ENCODE data around the gene ZC3H4. TPM values are rescaled to one million over a fixed set of nuclear protein-coding genes. Genes with fewer than 3 reads are reported as not detected.
A peak's percentile ranks its signal among the peaks of the same experiment; 100 is the strongest.

ZC3H4 gene
- polyA plus RNA-seq, 2 donors = 8.4 to 13.5 TPM

DNA sequence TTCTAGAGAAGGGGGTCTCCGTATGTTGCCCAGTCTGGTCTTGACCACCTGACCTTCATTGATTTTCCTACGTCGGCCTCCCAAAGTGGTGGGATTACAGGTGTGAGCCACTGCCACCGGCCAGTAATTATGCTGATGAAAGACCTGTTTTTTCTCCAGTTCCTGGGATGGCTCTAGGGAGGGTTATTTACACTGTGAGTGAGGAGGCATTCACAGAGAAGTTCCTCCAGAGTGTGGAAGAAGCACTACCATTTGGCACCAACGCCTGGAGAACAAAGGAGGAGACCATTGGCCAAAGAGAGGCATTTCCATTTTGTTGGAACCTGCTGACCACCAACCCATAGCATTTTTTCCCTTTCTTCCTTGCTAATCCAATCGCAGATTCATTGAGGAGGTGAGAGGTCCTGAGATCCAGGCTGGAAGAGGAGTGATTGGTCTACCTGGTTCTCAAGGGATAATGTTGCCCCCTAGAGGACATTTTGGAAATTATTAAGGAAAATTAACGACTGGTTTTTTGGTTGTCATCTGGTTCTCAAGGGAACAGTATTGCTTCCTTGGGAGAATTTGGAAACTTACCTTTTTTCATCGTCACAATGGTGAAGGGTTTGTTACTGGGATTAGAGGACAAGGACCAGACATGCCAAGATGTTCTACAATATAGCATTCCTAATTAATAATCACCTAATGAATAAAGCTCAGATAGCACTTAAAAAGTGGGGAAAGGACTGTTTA, 11.5 kb upstream of the ZC3H4 start:
- H3K4me1 ChIP-seq (ENCODE audit: control insufficient read depth in 2 of 2, insufficient read depth in 2 of 2, low read length in 1 of 2) = no peaks in the 10 kb centered on the region
- H3K36me3 ChIP-seq (ENCODE audit: control insufficient read depth in 2 of 2, insufficient read depth in 2 of 2, low read length in 1 of 2) = no peaks in the 10 kb centered on the region
- H3K9me3 ChIP-seq (ENCODE audit: control insufficient read depth in 2 of 2, insufficient read depth in 1 of 2, low read depth in 1 of 2, low read length in 1 of 2) = no peaks in the 10 kb centered on the region
- H3K4me3 ChIP-seq (ENCODE audit: low read depth in 1 of 2, low read length in 2 of 2) = no peak overlapping the region
- H3K27me3 ChIP-seq (ENCODE audit: control insufficient read depth in 1 of 2, insufficient read depth in 2 of 2, low read length in 2 of 2) = no peaks in the 10 kb centered on the region
- no peak overlapping the region for H3K27ac ChIP-seq (ENCODE audit: low read depth in 2 of 2, low read length in 1 of 2)
- WGBS, 2 donors = 35% methylated on average over 8 of the region's 8 CpGs

DNA sequence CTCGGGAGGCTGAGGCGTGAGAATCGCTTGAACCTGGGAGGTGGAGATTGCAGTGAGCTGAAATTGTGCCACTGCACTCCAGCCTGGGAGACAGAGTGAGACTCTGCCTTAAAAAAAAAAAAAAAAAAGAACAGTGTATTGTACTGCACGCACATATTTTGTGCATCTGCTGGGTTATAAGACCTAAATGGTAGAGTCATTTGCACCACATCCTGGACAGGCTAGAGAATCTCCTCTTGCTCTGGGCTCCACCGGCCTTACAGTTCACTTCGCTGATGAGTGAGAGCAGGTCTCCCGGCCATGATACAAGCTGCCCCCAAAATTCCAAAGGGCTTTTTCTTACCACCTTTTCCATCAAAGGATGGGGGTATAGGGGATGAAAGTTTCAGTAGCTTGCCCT, 9.8 kb upstream of the ZC3H4 start:
- 88 to 89% methylated on average over 7 of the region's 7 CpGs for WGBS, 2 donors

DNA sequence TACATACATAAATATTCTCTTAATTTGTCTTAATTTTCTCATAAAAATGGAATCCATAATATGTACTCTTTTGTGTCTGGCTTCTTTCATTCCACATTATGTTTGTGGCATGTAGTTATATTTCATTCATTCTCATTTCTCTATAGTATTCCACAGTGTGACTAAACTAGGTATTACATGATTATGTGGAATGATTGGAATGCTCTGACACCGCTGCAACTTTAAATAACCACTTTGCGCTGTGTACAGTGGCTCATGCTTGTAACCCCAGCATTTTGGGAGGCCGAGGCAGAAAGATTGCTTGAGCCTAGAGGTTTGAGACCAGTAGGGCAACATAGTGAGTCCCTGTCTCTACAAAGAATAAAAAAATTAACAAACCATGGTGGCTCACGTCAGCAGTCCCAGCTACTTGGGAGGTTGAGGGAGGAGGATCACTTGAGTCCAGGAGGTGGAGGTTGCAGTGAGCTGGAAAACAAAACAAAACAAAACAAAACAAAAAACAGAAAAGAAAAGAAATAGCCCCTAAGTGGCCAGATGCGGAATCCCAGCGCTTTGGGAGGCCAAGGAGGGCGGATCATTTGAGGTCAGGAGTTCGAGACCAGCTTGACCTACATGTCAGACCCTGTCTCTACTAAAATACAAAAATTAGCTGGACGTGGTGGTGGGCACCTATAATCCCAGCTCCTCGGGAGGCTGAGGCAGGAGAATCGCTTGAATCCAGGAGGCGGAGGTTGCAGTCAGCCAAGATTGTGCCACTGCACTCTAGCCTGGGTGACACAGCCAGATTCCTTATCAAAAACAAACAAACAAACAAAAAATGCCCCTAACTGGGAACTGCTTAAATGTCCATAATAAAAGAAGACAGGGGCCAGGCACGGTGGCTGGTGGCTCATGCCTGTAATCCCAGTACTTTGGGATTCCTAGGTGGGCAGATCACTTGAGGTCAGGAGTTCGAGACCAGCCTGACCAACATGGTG, 9.1 kb upstream of the ZC3H4 start:
- Histone ChIP-seq H3K27me3 (ENCODE audit: control insufficient read depth in 1 of 2, insufficient read depth in 2 of 2, low read length in 2 of 2) (no peaks in the 10 kb centered on the region), H3K4me1 (ENCODE audit: control insufficient read depth in 2 of 2, insufficient read depth in 2 of 2, low read length in 1 of 2) (no peaks in the 10 kb centered on the region), H3K27ac (ENCODE audit: low read depth in 2 of 2, low read length in 1 of 2) (no peak overlapping the region), H3K9me3 (ENCODE audit: control insufficient read depth in 2 of 2, insufficient read depth in 1 of 2, low read depth in 1 of 2, low read length in 1 of 2) (no peaks in the 10 kb centered on the region), H3K4me3 (ENCODE audit: low read depth in 1 of 2, low read length in 2 of 2) (no peak overlapping the region), H3K36me3 (ENCODE audit: control insufficient read depth in 2 of 2, insufficient read depth in 2 of 2, low read length in 1 of 2) (no peaks in the 10 kb centered on the region)
- 81 to 85% methylated on average over 14 of the region's 14 CpGs for WGBS, 2 donors

More for the DNA sequence above, 9.8 kb upstream of the ZC3H4 start:
- Histone ChIP-seq H3K4me3 (ENCODE audit: low read depth in 1 of 2, low read length in 2 of 2) (no peak overlapping the region), H3K4me1 (ENCODE audit: control insufficient read depth in 2 of 2, insufficient read depth in 2 of 2, low read length in 1 of 2) (no peaks in the 10 kb centered on the region), H3K27me3 (ENCODE audit: control insufficient read depth in 1 of 2, insufficient read depth in 2 of 2, low read length in 2 of 2) (no peaks in the 10 kb centered on the region), H3K27ac (ENCODE audit: low read depth in 2 of 2, low read length in 1 of 2) (no peak overlapping the region), H3K36me3 (ENCODE audit: control insufficient read depth in 2 of 2, insufficient read depth in 2 of 2, low read length in 1 of 2) (no peaks in the 10 kb centered on the region), H3K9me3 (ENCODE audit: control insufficient read depth in 2 of 2, insufficient read depth in 1 of 2, low read depth in 1 of 2, low read length in 1 of 2) (no peaks in the 10 kb centered on the region)

DNA sequence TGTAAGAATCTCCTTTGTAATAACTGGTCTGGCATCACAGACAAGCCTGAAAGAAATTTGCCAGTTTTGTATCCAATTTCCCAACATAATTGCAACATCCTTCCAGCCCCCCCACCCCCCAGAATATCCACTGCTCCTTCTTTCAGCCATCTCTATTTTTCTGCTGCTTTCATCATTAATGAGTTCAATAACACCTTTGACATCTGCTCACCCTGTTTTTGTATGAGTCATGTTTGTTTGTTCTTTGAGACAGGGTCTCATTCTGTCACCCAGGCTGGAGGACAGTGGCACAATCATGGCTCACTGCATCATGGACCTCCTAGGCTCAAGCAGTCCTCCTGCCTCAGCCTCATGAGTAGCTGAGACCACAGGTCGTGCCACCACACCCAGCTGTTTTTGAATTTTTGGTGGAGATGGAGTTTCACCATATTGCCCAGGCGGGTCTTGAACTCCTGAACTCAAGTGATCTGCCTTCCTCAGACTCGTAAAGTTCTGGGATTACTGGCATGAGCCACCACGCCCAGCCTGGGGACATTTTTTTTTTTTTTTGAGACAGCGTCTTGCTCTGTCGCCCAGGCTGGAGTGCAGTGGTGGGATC, 7.0 kb upstream of the ZC3H4 start:
- H3K36me3 ChIP-seq (ENCODE audit: control insufficient read depth in 2 of 2, insufficient read depth in 2 of 2, low read length in 1 of 2) = no peaks in the 10 kb centered on the region
- 83 to 87% methylated on average over 6 of the region's 6 CpGs for WGBS, 2 donors
- H3K9me3 ChIP-seq (ENCODE audit: control insufficient read depth in 2 of 2, insufficient read depth in 1 of 2, low read depth in 1 of 2, low read length in 1 of 2) = no peaks in the 10 kb centered on the region
- no peak overlapping the region for H3K27ac ChIP-seq (ENCODE audit: low read depth in 2 of 2, low read length in 1 of 2)
- H3K4me1 ChIP-seq (ENCODE audit: control insufficient read depth in 2 of 2, insufficient read depth in 2 of 2, low read length in 1 of 2) = no peaks in the 10 kb centered on the region
- H3K4me3 ChIP-seq (ENCODE audit: low read depth in 1 of 2, low read length in 2 of 2) = no peak overlapping the region
- H3K27me3 ChIP-seq (ENCODE audit: control insufficient read depth in 1 of 2, insufficient read depth in 2 of 2, low read length in 2 of 2) = no peaks in the 10 kb centered on the region

DNA sequence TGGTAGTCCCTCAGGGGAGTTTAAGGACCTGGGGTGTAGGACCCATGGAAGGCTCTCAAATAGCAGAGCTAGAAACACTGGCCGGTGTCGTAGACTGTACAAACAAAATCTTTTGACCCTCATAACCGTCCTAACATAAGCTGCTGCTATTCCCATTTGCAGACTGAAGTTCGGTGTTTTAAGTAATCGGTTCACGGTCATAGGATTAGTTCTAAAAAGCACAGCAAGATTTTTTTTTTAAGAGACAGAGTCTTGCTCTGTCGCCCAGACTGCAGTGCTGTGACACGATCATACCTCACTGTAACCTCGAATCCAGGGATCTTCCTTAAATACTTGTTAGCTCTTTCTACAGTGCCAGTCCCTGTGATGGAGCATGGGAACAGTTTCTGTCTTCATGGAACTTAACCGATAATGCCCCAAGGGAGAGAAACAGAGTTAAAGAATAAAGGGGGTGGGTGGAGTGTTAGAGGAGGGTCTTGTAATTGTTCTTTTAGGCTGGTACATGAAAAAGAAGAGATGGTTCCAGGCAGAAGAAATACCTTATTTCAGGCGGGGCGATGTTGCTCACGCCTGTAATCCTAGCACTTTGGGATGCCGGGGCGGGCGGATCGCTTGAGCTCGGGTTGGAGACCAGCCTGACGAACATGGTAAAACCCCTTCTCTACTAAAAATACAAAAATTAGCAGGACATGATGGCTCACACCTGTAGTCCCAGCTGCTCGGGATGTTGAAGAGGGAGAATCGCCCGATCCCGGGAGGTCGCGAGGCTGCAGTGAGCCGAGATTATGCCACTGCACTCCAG, 475 bp upstream of the ZC3H4 start:
- Histone ChIP-seq H3K4me1 (ENCODE audit: control insufficient read depth in 2 of 2, insufficient read depth in 2 of 2, low read length in 1 of 2) (no peaks in the 10 kb centered on the region), H3K27me3 (ENCODE audit: control insufficient read depth in 1 of 2, insufficient read depth in 2 of 2, low read length in 2 of 2) (no peaks in the 10 kb centered on the region), H3K27ac (ENCODE audit: low read depth in 2 of 2, low read length in 1 of 2) (peak overlapping the region; percentile 100), H3K4me3 (ENCODE audit: low read depth in 1 of 2, low read length in 2 of 2) (peak overlapping the region; percentile 53 to 94), H3K36me3 (ENCODE audit: control insufficient read depth in 2 of 2, insufficient read depth in 2 of 2, low read length in 1 of 2) (no peaks in the 10 kb centered on the region), H3K9me3 (ENCODE audit: control insufficient read depth in 2 of 2, insufficient read depth in 1 of 2, low read depth in 1 of 2, low read length in 1 of 2) (no peaks in the 10 kb centered on the region)
- WGBS, 2 donors = 33 to 45% methylated on average over 26 of the region's 26 CpGs

DNA sequence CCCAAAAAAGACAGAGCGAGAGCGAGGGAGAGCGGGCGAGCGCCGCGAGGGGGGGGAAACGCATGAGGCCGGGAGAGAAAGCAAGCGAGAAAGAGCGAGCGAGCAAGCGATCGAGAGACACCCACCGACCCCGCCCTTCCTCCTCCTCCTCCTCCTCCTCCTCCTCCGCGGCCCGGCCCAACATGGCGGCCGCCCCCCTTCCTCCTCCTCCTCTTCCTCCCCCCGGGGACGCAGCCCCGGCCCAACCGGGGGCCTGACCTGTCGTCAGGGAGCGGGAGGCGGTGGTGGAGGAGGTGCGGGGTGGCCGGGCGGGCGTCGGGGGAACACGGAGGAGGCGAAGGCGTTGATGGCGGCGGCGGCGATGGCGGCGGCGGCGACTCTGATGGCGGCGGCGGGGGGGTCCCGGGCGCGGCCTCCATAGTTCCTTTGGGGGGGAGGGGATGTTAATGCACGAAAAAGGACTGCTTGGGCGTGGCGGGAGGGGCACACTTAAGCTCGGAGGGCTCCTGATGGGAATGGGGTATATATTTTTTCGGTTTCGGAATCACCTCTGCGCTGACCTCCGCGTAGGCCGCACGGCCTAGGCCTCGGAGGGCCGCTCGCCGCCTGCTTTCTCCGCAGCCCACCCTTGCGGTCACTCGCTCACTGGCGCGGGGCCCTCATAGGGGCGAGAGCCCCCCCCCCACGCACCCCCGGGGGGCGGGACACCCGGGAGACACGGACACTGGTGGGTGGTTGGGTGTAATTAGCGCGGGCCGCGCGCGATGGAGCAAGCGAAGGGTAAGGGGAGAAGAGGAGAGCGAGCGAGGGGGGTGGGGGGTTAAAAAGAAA, 1.2 kb downstream of the ZC3H4 start:
- Histone ChIP-seq H3K27ac (ENCODE audit: low read depth in 2 of 2, low read length in 1 of 2) (peak overlapping the region; percentile 100), H3K4me3 (ENCODE audit: low read depth in 1 of 2, low read length in 2 of 2) (peak overlapping the region; percentile 75 to 94), H3K36me3 (ENCODE audit: control insufficient read depth in 2 of 2, insufficient read depth in 2 of 2, low read length in 1 of 2) (no peaks in the 10 kb centered on the region), H3K27me3 (ENCODE audit: control insufficient read depth in 1 of 2, insufficient read depth in 2 of 2, low read length in 2 of 2) (no peaks in the 10 kb centered on the region), H3K4me1 (ENCODE audit: control insufficient read depth in 2 of 2, insufficient read depth in 2 of 2, low read length in 1 of 2) (no peaks in the 10 kb centered on the region), H3K9me3 (ENCODE audit: control insufficient read depth in 2 of 2, insufficient read depth in 1 of 2, low read depth in 1 of 2, low read length in 1 of 2) (no peaks in the 10 kb centered on the region)
- 0 to 1% methylated on average over 34 to 80 of the region's 85 CpGs for WGBS, 2 donors

DNA sequence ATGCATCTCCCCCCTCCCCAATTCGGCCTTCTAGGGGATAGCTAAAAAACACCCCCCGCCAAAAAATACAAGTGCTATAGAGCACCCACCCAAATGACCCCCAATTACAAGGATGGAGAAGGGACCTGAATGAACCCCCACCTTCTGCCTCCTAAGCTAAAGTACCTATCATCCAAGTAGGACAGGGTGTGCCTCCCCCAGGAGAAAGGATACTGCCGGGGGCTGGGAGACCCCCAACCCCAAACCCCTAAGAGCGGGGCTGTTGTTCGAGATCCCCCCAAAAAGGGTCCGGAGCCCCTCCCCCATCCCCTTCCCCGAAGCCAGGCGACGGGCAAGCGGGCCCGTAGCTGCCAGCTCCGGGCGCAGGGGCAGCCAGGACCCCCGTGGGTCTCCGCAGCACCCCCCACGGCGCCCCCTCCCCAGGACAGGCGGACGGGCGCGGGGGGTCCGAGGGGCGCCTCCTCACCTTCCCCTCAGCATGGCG, 1.9 kb downstream of the ZC3H4 start:
- 0 to 1% methylated on average over 23 to 24 of the region's 24 CpGs for WGBS, 2 donors
- peak overlapping the region; percentile 75 to 94 for H3K4me3 ChIP-seq (ENCODE audit: low read depth in 1 of 2, low read length in 2 of 2)

DNA sequence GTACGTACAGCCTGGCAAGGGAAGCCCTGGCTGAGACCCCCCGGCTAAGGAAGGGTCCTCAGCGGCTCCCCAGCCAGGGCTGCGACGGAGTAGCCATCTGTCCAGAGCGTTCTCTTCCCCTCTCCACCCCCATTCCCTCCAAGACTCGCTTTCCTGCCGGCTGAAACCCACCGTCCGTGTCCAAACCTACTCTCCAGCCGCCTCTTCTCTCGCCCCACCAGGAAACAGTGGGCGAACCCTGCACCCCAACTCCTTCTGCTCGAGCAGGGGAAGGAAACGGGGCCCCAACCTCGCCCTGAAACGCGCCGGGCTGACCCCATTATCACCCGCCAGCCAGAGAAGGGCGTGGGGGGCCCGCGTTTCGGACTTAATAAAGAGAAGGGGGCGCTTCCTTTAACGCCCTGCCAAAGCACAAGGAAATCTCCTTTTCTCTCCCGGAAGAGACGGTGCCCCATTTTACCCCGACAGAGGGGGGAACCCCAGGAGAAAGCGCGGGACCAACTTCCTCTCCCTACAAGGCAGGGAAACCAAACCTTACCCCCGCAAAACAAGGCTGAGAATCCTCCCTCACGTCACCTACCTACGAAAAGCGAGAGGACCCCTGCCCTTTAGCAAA, 2.5 kb downstream of the ZC3H4 start:
- Histone ChIP-seq H3K4me3 (ENCODE audit: low read depth in 1 of 2, low read length in 2 of 2) (peak overlapping the region; percentile 75 to 94), H3K4me1 (ENCODE audit: control insufficient read depth in 2 of 2, insufficient read depth in 2 of 2, low read length in 1 of 2) (peaks cover 0 to 5% of the 10 kb centered on the region in 2 donors), H3K36me3 (ENCODE audit: control insufficient read depth in 2 of 2, insufficient read depth in 2 of 2, low read length in 1 of 2) (no peaks in the 10 kb centered on the region), H3K9me3 (ENCODE audit: control insufficient read depth in 2 of 2, insufficient read depth in 1 of 2, low read depth in 1 of 2, low read length in 1 of 2) (no peaks in the 10 kb centered on the region), H3K27ac (ENCODE audit: low read depth in 2 of 2, low read length in 1 of 2) (peak overlapping the region; percentile 100), H3K27me3 (ENCODE audit: control insufficient read depth in 1 of 2, insufficient read depth in 2 of 2, low read length in 2 of 2) (no peaks in the 10 kb centered on the region)
- WGBS, 2 donors = 0 to 1% methylated on average over 33 to 35 of the region's 35 CpGs

More for the DNA sequence above, 1.9 kb downstream of the ZC3H4 start:
- H3K27me3 ChIP-seq (ENCODE audit: control insufficient read depth in 1 of 2, insufficient read depth in 2 of 2, low read length in 2 of 2) = no peaks in the 10 kb centered on the region
- peaks cover 0 to 2% of the 10 kb centered on the region in 2 donors for H3K4me1 ChIP-seq (ENCODE audit: control insufficient read depth in 2 of 2, insufficient read depth in 2 of 2, low read length in 1 of 2)
- H3K27ac ChIP-seq (ENCODE audit: low read depth in 2 of 2, low read length in 1 of 2) = peak overlapping the region; percentile 100
- no peaks in the 10 kb centered on the region for H3K9me3 ChIP-seq (ENCODE audit: control insufficient read depth in 2 of 2, insufficient read depth in 1 of 2, low read depth in 1 of 2, low read length in 1 of 2)
- H3K36me3 ChIP-seq (ENCODE audit: control insufficient read depth in 2 of 2, insufficient read depth in 2 of 2, low read length in 1 of 2) = no peaks in the 10 kb centered on the region
